CD4-positive, alpha-beta memory T cell (primary cell): ENCODE results near the gene TXNRD1. TPM values are rescaled to one million over a fixed set of nuclear protein-coding genes. Genes with fewer than 3 reads are reported as not detected.

Source experiments
- CTCF ChIA-PET: fragments of 350-600 bp; sonication (Branson Sonifier 250); formaldehyde crosslinking; loops from one replicate; lab custom pipeline; 2021; ENCODE audit warnings: inconsistent platforms; ENCODE audit not compliant: partially characterized antibody; lab: Charles Lee
- POLR2A ChIA-PET: fragments of 350-600 bp; sonication (Branson Sonifier 250); formaldehyde crosslinking; loops from one replicate; lab custom pipeline; 2021; ENCODE audit not compliant: partially characterized antibody; lab: Charles Lee
- DNase-seq, 5 donors: peaks; one replicate each; pipeline versions ENCODE4 v3.0.0 to v3.0.0-alpha.2; 2020 to 2022; ENCODE audit warnings: mixed read lengths in 1 of 5
- H3K27ac ChIP-seq: one replicate; pipeline ENCODE4 v1.7.0; 2013; ENCODE audit warnings: low read depth, low read length
- H3K27me3 ChIP-seq: 2 replicates; pipeline ENCODE4 v1.7.0; 2013; ENCODE audit warnings: mild to moderate bottlenecking, low read length, moderate library complexity; ENCODE audit not compliant: insufficient read depth
- H3K36me3 ChIP-seq: 2 replicates; pipeline ENCODE4 v1.7.0; 2013; ENCODE audit warnings: mild to moderate bottlenecking, low read length, moderate library complexity; ENCODE audit not compliant: insufficient read depth
- H3K4me1 ChIP-seq: 2 replicates; pipeline ENCODE4 v1.7.0; 2013; ENCODE audit warnings: mild to moderate bottlenecking, low read length, moderate library complexity; ENCODE audit not compliant: insufficient read depth
- H3K4me3 ChIP-seq, 2 donors: one replicate each; pipeline ENCODE4 v1.7.0; 2013; ENCODE audit warnings: low read length in 2 of 2, mild to moderate bottlenecking in 1 of 2
- H3K9me3 ChIP-seq, 2 donors: one replicate each; pipeline ENCODE4 v1.7.0; 2013; ENCODE audit warnings: low read length in 2 of 2, control low read depth in 1 of 2; ENCODE audit not compliant: control insufficient read depth in 1 of 2
- H3K27ac Mint-ChIP-seq, 7 donors: one replicate each; pipeline ENCODE4 v1.8.0; 2020 to 2021; ENCODE audit warnings: mixed read lengths in 7 of 7, mild to moderate bottlenecking in 6 of 7, inconsistent platforms in 3 of 7, moderate library complexity in 3 of 7
- H3K27me3 Mint-ChIP-seq, 2 donors: one replicate each; pipeline ENCODE4 v1.8.0; 2020 to 2021; ENCODE audit warnings: mixed read lengths in 2 of 2
- H3K36me3 Mint-ChIP-seq, 2 donors: one replicate each; pipeline ENCODE4 v1.8.0; 2020 to 2021; ENCODE audit warnings: mixed read lengths in 2 of 2, inconsistent platforms in 1 of 2, mild to moderate bottlenecking in 1 of 2
- H3K4me1 Mint-ChIP-seq, 4 donors: one replicate each; pipeline ENCODE4 v1.8.0; 2020 to 2021; ENCODE audit warnings: mixed read lengths in 4 of 4, mild to moderate bottlenecking in 1 of 4
- H3K4me3 Mint-ChIP-seq, 8 donors: one replicate each; pipeline ENCODE4 v1.8.0; 2020 to 2021; ENCODE audit warnings: mixed read lengths in 8 of 8, mild to moderate bottlenecking in 7 of 8, moderate library complexity in 6 of 8, inconsistent platforms in 3 of 8
- H3K9me3 Mint-ChIP-seq, 8 donors: one replicate each; pipeline ENCODE4 v1.8.0; 2020 to 2021; ENCODE audit warnings: mixed read lengths in 8 of 8, mild to moderate bottlenecking in 5 of 8, inconsistent platforms in 3 of 8, moderate library complexity in 1 of 8
- intact Hi-C: fragments of 100-400 bp; cut with micrococcal nuclease; formaldehyde crosslinking; loops from one replicate; pipeline ENCODE4 v1.15.1; 2023
- polyA plus RNA-seq, 2 donors: library from polyadenylated mRNA; unstranded; fragments of 300-500 nt; fragmentation: Illumina TruSeq; gene quantifications; one replicate each; pipeline ENCODE4 v1.2.3, GENCODE V29; 2021
- total RNA-seq, 2 experiments: library from RNA; stranded (reverse); gene quantifications; one replicate each; pipeline ENCODE4 v1.2.3, GENCODE V29; 2021

The TXNRD1 gene
- total and polyA plus RNA-seq, 4 experiments from 2014 or later: 32.2 to 64.5 (median 46.7) TPM

DNA sequence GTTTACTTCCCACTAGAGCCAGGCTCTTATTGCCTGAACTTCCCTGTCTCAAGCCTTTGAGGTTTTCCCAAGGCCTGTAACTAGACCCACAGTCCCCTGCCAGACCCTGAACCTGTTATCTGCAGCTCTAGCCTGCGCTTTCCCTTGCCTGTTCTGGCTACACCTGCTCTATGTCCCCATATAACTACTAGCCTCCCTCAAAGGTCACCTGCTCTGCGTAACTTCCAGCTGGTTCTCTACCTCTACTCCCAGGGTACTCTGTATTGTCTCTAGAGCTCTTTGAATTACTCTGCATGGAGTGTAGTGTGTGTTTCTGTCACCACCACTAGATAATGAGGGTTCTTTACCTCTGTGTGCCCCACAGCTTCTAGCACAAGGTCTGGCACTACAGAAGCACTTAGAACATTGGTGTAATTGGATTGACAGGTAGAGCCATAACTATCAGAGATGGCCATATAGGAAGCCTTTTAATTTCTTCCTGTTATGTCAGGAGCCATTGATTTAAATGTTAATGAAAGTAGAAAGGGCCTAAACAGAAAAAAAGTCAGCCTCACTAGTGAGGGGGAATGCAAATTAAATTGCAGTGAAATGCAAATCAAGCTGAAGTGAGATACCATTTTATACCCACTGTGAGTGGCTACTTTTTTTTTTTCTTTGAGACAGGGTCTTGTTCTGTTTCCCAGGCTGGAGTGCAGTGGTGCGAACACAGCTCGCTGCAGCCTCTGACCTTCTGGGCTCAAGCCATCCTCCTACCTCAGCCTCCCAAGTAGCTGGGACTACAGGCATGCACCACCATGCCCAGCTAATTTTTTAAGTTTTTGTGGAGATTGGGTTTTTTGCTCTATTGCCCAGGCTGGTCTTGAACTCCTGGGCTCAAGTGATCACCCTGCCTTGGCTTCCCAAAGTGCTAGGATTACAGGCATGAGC is 135.7 kb downstream of the TXNRD1 start:
- Histone ChIP-seq H3K36me3 (peaks cover 20% of the 10 kb centered on the region), H3K9me3 (no peaks in the 10 kb centered on the region), H3K27ac (no peak overlapping the region), H3K4me1 (no peaks in the 10 kb centered on the region), H3K27me3 (no peaks in the 10 kb centered on the region), H3K4me3 (no peak overlapping the region)
- intact Hi-C loops: loop anchor here (10.0 kb wide), 2 partner anchors 297 to 477 kb away; partner anchors contain the start of gene GLT8D2
- DNase-seq: no peak
- H3K27me3 Mint-ChIP-seq: no peaks in the 10 kb centered on the region
- CTCF ChIA-PET: interaction anchor here (0.6 to 1.4 kb wide), 4 partner anchors 63 to 137 kb away, joined by 3 to 4 read pairs (median 3); no protein-coding TSS in a partner anchor
- H3K9me3 Mint-ChIP-seq: no peaks in the 10 kb centered on the region
- peaks cover 0 to 1% (median 0%) of the 10 kb centered on the region in 4 donors for H3K4me1 Mint-ChIP-seq
- peak overlapping the region in 3 of 7 donors; percentile 29 to 76 (median 32) for H3K27ac Mint-ChIP-seq
- peaks cover 28 to 42% of the 10 kb centered on the region in 2 donors for H3K36me3 Mint-ChIP-seq
- H3K4me3 Mint-ChIP-seq: no peak overlapping the region
- POLR2A ChIA-PET: no interaction called here

DNA sequence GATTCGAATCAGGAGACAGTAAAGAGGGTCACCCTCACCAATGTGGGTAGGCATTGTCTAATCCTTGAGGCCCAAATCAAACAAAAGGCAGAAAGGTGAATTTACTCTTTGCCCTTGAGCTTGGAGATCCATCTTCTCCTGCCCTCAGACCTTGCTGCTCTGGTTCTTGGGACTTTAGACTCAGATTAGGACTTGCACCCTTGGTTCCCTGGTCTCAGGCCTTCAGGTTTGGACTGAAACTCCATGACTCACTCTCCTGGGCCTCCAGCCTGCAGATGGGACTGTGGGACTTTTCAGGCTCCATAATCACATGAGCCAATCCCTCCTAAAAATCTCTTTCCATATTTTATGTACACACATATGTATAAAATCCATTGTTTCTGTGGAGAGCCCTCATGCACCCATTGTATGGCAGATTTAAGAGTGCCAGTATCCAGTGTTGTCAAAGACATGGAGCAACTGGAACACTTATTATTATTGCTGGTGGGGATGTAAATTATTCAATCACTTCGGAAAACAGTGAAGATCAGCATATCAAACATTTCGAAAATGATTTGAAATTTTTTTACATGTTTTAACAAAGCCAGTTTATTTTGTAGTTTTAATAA is 136.6 kb downstream of the TXNRD1 start:
- Histone ChIP-seq H3K4me1 (no peaks in the 10 kb centered on the region), H3K27ac (no peak overlapping the region), H3K27me3 (no peaks in the 10 kb centered on the region), H3K9me3 (no peaks in the 10 kb centered on the region), H3K36me3 (peaks cover 19% of the 10 kb centered on the region), H3K4me3 (no peak overlapping the region)
- POLR2A ChIA-PET: no interaction called here
- Mint-ChIP-seq H3K9me3 (no peaks in the 10 kb centered on the region), H3K36me3 (peaks cover 27 to 37% of the 10 kb centered on the region in 2 donors), H3K27ac (no peak overlapping the region), H3K27me3 (no peaks in the 10 kb centered on the region), H3K4me1 (peaks cover 0 to 2% (median under 1%) of the 10 kb centered on the region in 4 donors), H3K4me3 (no peak overlapping the region)
- intact Hi-C loops: loop anchor here (10.0 kb wide), 2 partner anchors 297 to 477 kb away; partner anchors contain the start of gene GLT8D2
- CTCF ChIA-PET: interaction anchor here (0.7 to 1.4 kb wide), 3 partner anchors 64 to 138 kb away, joined by 3 to 4 read pairs (median 3); no protein-coding TSS in a partner anchor
- no peak for DNase-seq

DNA sequence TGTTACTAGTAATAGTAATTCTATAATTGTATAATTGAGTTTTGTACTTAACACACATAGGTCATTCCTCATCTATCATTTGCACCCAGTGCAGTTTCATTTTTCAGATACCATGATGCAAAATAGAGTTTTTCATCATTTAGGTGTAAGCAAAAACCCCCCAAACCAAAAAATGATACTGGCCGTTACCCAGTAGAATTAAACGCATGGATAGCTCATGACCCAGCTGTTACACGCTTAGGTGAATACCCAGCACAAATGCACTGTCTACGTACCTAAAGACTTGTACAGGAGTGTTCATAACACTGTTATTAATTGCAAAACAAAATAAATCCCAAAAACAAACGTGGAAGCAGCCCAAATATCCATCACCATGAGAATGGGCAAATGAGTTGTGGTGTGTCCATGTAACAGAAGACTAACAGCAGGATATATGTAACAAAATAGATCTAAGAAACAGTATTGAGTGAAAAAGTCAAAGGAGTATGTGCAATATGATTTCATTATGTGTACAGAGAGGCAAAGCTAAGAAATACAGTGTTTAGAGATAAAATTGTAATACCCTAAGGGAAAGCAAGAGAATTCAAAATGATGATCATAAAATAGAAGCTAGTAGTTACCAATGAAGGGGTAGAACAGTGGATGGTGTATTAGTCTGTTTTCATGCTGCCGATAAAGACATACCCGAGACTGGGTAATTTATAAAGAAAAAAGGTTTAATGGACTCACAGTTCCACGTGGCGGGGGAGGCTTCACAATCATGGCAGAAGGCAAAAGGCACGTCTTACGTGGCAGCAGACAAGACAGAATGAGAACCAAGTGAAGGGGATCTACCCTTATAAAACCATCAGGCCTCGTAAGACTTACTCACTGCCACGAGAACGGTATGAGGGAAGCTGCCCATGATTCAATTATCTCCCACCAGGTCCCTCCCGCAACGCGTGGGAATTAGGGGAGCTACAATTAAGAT is 137.7 kb downstream of the TXNRD1 start:
- no peak for DNase-seq
- no peak overlapping the region for H3K4me3 Mint-ChIP-seq
- H3K36me3 Mint-ChIP-seq: peaks cover 18 to 26% of the 10 kb centered on the region in 2 donors
- no peak overlapping the region for H3K27ac ChIP-seq
- H3K9me3 ChIP-seq: no peaks in the 10 kb centered on the region
- no peaks in the 10 kb centered on the region for H3K27me3 ChIP-seq
- intact Hi-C loops: loop anchor here (10.0 kb wide), 2 partner anchors 298 to 478 kb away; partner anchors contain the start of gene GLT8D2
- H3K36me3 ChIP-seq: peaks cover 8% of the 10 kb centered on the region
- POLR2A ChIA-PET: no interaction called here
- no peaks in the 10 kb centered on the region for H3K9me3 Mint-ChIP-seq
- H3K4me1 Mint-ChIP-seq: peaks cover 0 to 5% (median 2%) of the 10 kb centered on the region in 4 donors
- peak overlapping the region in 1 of 7 donors; percentile 74 for H3K27ac Mint-ChIP-seq
- H3K4me1 ChIP-seq: no peaks in the 10 kb centered on the region
- H3K4me3 ChIP-seq: no peak overlapping the region
- no peaks in the 10 kb centered on the region for H3K27me3 Mint-ChIP-seq
- CTCF ChIA-PET: interaction anchor here (0.7 to 1.5 kb wide), 3 partner anchors 12 to 150 kb away, joined by 3 to 4 read pairs (median 3); no protein-coding TSS in a partner anchor

DNA sequence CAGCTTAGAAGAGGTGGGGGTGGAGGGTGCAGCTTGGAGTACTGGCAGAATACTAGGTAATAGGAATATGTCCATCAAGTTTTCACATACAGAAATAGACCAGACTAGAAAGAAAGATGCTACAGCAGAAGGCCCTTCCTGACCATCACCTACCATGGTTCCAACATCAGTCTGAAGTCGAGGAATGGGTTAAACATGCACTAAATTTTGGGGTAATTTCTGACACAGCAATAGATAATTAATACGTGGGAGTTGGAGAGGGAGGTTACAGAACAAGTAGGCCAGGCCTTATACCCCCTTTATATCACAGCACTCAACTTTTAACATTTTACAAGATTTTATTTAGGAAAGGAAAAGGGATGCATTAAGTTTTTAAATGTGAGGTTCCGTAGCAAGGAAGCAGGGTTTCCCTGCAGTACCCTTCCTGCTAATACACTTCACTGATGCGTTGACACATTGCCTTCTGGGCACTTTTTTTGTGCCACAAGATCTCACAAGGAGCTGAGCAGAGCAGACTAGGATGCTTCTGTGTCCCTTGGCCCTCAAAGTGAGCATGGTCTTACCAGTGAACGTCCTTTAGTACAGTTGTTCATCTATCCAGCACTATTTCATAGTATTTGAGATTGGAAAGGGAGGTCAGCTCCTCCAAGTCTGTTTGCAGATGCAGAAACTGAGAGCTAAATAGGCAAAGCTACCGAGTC is 138.7 kb downstream of the TXNRD1 start:
- no peak overlapping the region for H3K4me3 ChIP-seq
- H3K4me1 ChIP-seq: no peaks in the 10 kb centered on the region
- intact Hi-C loops: loop anchor here (10.0 kb wide), 2 partner anchors 300 to 480 kb away; partner anchors contain the start of gene GLT8D2
- H3K4me1 Mint-ChIP-seq: peaks cover 0 to 6% (median 3%) of the 10 kb centered on the region in 4 donors
- ChIA-PET POLR2A (interaction anchor here (0.6 kb wide), 1 partner anchor 40 kb away, joined by 3 read pairs; no protein-coding TSS in a partner anchor), CTCF (interaction anchor here (1.1 to 1.5 kb wide), 3 partner anchors 14 to 152 kb away, joined by 3 to 4 read pairs (median 4); no protein-coding TSS in a partner anchor)
- H3K27ac ChIP-seq: no peak overlapping the region
- no peaks in the 10 kb centered on the region for H3K36me3 ChIP-seq
- peaks cover 11 to 17% of the 10 kb centered on the region in 2 donors for H3K36me3 Mint-ChIP-seq
- no peaks in the 10 kb centered on the region for H3K9me3 ChIP-seq
- no peak overlapping the region for H3K4me3 Mint-ChIP-seq
- no peak for DNase-seq
- no peaks in the 10 kb centered on the region for H3K27me3 ChIP-seq
- peak overlapping the region in 1 of 7 donors; percentile 76 for H3K27ac Mint-ChIP-seq
- H3K27me3 Mint-ChIP-seq: no peaks in the 10 kb centered on the region
- no peaks in the 10 kb centered on the region for H3K9me3 Mint-ChIP-seq

DNA sequence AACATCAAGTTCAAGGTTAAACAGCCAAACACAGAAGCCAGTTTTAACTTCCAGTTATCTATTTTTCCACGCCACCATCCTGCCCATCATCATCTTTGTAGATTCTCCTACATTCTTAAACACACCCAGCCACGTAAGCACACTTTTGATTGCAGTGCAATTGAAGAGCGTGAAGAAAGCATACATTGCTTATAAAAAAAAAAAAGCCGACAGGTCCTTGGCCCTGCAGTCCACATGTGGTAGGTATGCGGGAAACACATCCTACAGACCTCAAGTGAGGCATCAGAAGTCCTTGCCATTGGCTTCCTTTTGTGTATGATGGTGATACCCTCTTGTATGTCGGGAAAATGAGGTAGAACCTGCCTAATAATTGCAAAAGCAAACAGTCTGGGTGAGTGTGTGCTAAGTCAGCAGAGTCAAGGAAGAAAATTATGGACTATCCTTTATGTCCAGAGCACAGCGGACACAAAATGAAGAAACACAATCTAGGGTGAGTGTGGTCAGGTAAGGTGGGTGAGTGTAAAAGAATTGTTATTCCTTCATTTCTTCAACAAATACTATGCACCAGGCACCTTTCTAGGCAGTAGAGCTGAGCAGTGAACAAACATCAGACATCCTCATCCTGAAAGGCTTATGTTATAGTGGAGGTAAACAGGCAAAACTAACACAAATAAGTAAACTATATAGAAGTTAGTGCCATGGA is 139.4 kb downstream of the TXNRD1 start:
- intact Hi-C loops: loop anchor here (10.0 kb wide), 2 partner anchors 300 to 480 kb away; partner anchors contain the start of gene GLT8D2
- Histone ChIP-seq H3K4me1 (no peaks in the 10 kb centered on the region), H3K27ac (no peak overlapping the region), H3K27me3 (no peaks in the 10 kb centered on the region), H3K9me3 (no peaks in the 10 kb centered on the region), H3K36me3 (no peaks in the 10 kb centered on the region), H3K4me3 (no peak overlapping the region)
- CTCF ChIA-PET: interaction anchor here (1.1 to 1.5 kb wide), 2 partner anchors 152 to 153 kb away, joined by 4 read pairs; no protein-coding TSS in a partner anchor
- Mint-ChIP-seq H3K27ac (peak overlapping the region in 2 of 7 donors; percentile 8 to 76), H3K9me3 (no peaks in the 10 kb centered on the region), H3K4me1 (peaks cover 0 to 6% (median 3%) of the 10 kb centered on the region in 4 donors), H3K27me3 (no peaks in the 10 kb centered on the region), H3K36me3 (peaks cover 11 to 12% of the 10 kb centered on the region in 2 donors), H3K4me3 (no peak overlapping the region)
- DNase-seq: no peak
- POLR2A ChIA-PET: no interaction called here
